ENCODE measurements around the gene KCNMA1. TPM values are rescaled to one million over a fixed set of nuclear protein-coding genes. Genes with fewer than 3 reads are reported as not detected.
A peak's percentile ranks its signal among the peaks of the same experiment; 100 is the strongest.

KCNMA1 gene
- polyA plus RNA-seq, 1 donor from 2014 or later, result 60.8 TPM

DNA sequence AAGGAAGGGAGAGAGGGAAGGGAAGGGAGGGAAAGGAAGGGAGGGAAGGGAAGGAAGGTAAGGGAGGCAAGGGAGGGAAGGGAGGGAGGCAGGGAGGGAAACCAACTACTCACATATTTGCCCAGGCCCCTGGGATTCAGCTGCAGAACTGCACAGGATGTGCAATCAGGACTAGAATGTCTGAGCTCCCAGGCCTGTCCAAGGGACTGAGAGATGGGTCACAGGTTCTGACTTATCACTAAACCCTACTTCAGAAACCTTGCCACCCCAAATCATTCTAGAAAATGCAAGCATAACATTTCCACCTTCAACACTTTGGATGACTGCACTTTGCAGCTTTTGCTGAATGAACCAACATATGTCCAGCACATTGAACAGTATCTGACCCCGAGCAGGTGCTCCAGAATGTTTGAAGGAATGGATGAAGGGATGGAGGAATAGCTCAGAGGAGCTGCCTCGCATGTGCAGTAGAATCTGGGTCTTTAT lies 245.3 kb downstream of the KCNMA1 start:
- H3K9me2 ChIP-seq (ENCODE audit: insufficient read depth, low read length), result no peaks in the 10 kb centered on the region
- H3F3A ChIP-seq (ENCODE audit: insufficient read depth, low read length, poor library complexity, severe bottlenecking), result no peaks in the 10 kb centered on the region
- no peak overlapping the region for H3K4me2 ChIP-seq (ENCODE audit: low read length)
- no peak overlapping the region for H3K27ac ChIP-seq (ENCODE audit: low read length)
- no peaks in the 10 kb centered on the region for H3K79me2 ChIP-seq (replicated peaks; ENCODE audit: insufficient read depth, low read length)
- H2AFZ ChIP-seq (ENCODE audit: low read depth, low read length), result no peak overlapping the region
- H3K9ac ChIP-seq (ENCODE audit: low read length), result no peak overlapping the region
- no peaks in the 10 kb centered on the region for H4K20me1 ChIP-seq (ENCODE audit: insufficient read depth)
- H3K4me3 ChIP-seq (ENCODE audit: low read length), result no peak overlapping the region
- TF ChIP-seq EP300 (conservative IDR thresholded peaks at IDR 0.05; ENCODE audit: poor library complexity, severe bottlenecking) (no peak), POLR2AphosphoS5 (IDR thresholded peaks at IDR 0.05) (no peak), RAD21 (conservative IDR thresholded peaks at IDR 0.05) (no peak), MXI1 (conservative IDR thresholded peaks at IDR 0.05; ENCODE audit: poor library complexity, severe bottlenecking) (no peak), SMC3 (conservative IDR thresholded peaks at IDR 0.05; ENCODE audit: poor library complexity) (no peak), EZH2 (IDR thresholded peaks at IDR 0.05; ENCODE audit: borderline replicate concordance, insufficient read depth, low read length, poor library complexity, severe bottlenecking) (no peak), TAF1 (IDR thresholded peaks at IDR 0.05; ENCODE audit: low read depth) (no peak)
- TF ChIP-seq, protein P1, sequence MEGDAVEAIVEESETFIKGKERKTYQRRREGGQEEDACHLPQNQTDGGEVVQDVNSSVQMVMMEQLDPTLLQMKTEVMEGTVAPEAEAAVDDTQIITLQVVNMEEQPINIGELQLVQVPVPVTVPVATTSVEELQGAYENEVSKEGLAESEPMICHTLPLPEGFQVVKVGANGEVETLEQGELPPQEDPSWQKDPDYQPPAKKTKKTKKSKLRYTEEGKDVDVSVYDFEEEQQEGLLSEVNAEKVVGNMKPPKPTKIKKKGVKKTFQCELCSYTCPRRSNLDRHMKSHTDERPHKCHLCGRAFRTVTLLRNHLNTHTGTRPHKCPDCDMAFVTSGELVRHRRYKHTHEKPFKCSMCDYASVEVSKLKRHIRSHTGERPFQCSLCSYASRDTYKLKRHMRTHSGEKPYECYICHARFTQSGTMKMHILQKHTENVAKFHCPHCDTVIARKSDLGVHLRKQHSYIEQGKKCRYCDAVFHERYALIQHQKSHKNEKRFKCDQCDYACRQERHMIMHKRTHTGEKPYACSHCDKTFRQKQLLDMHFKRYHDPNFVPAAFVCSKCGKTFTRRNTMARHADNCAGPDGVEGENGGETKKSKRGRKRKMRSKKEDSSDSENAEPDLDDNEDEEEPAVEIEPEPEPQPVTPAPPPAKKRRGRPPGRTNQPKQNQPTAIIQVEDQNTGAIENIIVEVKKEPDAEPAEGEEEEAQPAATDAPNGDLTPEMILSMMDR (IDR thresholded peaks at IDR 0.05; ENCODE audit: poor library complexity, severe bottlenecking), result no peak
- TF ChIP-seq, protein P2, sequence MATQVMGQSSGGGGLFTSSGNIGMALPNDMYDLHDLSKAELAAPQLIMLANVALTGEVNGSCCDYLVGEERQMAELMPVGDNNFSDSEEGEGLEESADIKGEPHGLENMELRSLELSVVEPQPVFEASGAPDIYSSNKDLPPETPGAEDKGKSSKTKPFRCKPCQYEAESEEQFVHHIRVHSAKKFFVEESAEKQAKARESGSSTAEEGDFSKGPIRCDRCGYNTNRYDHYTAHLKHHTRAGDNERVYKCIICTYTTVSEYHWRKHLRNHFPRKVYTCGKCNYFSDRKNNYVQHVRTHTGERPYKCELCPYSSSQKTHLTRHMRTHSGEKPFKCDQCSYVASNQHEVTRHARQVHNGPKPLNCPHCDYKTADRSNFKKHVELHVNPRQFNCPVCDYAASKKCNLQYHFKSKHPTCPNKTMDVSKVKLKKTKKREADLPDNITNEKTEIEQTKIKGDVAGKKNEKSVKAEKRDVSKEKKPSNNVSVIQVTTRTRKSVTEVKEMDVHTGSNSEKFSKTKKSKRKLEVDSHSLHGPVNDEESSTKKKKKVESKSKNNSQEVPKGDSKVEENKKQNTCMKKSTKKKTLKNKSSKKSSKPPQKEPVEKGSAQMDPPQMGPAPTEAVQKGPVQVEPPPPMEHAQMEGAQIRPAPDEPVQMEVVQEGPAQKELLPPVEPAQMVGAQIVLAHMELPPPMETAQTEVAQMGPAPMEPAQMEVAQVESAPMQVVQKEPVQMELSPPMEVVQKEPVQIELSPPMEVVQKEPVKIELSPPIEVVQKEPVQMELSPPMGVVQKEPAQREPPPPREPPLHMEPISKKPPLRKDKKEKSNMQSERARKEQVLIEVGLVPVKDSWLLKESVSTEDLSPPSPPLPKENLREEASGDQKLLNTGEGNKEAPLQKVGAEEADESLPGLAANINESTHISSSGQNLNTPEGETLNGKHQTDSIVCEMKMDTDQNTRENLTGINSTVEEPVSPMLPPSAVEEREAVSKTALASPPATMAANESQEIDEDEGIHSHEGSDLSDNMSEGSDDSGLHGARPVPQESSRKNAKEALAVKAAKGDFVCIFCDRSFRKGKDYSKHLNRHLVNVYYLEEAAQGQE (IDR thresholded peaks at IDR 0.05; ENCODE audit: borderline replicate concordance), result no peak
- H3K36me3 ChIP-seq (ENCODE audit: insufficient read depth, low read length), result no peaks in the 10 kb centered on the region
- H3K9me3 ChIP-seq (ENCODE audit: low read length), result no peaks in the 10 kb centered on the region
- H3K27me3 ChIP-seq (ENCODE audit: insufficient read depth, low read depth, low read length), result no peaks in the 10 kb centered on the region

DNA sequence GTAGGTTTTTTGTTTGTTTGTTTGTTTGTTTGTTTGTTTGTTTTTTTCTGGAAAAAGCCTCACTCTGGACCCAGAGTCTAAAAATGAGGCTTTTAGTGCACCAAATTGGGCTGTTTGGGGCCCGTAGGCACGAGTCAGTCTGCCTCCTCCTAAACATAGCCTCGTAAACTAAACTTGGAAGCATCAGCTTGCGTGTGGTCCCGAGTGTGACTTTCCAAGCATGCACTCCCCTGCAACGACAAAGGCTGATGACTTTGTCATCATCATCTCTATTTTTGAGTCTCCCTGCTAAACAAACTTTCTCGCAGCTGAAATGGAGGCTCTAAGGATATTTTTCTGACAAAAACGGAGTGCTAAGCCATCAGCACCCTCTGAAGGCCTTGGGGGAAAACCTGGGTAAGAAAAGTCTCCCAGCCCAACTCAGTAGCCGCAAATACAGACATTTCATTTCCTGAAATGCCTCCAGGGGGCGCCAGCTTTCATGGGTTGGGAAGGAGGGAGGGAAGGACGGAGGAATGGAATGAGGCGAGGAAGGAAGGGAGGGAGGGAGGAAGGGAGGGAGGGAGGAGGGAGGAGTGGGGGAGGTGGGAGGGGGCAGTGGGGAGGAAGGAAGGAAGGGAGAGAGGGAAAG lies 245.9 kb downstream of the KCNMA1 start:
- no peak overlapping the region for H3K4me2 ChIP-seq (ENCODE audit: low read length)
- no peak overlapping the region for H2AFZ ChIP-seq (ENCODE audit: low read depth, low read length)
- H3K9ac ChIP-seq (ENCODE audit: low read length), result no peak overlapping the region
- H3K9me2 ChIP-seq (ENCODE audit: insufficient read depth, low read length), result no peaks in the 10 kb centered on the region
- TF ChIP-seq EP300 (conservative IDR thresholded peaks at IDR 0.05; ENCODE audit: poor library complexity, severe bottlenecking) (no peak), RAD21 (conservative IDR thresholded peaks at IDR 0.05) (peak; percentile 34), TAF1 (IDR thresholded peaks at IDR 0.05; ENCODE audit: low read depth) (no peak), SMC3 (conservative IDR thresholded peaks at IDR 0.05; ENCODE audit: poor library complexity) (peak; percentile 35), POLR2AphosphoS5 (IDR thresholded peaks at IDR 0.05) (no peak), EZH2 (IDR thresholded peaks at IDR 0.05; ENCODE audit: borderline replicate concordance, insufficient read depth, low read length, poor library complexity, severe bottlenecking) (no peak), MXI1 (conservative IDR thresholded peaks at IDR 0.05; ENCODE audit: poor library complexity, severe bottlenecking) (no peak)
- TF ChIP-seq, protein P2 (IDR thresholded peaks at IDR 0.05; ENCODE audit: borderline replicate concordance), result no peak
- TF ChIP-seq, protein P1 (IDR thresholded peaks at IDR 0.05; ENCODE audit: poor library complexity, severe bottlenecking), result peak; percentile 55
- no peaks in the 10 kb centered on the region for H3K27me3 ChIP-seq (ENCODE audit: insufficient read depth, low read depth, low read length)
- H4K20me1 ChIP-seq (ENCODE audit: insufficient read depth), result no peaks in the 10 kb centered on the region
- H3K4me3 ChIP-seq (ENCODE audit: low read length), result no peak overlapping the region
- H3K79me2 ChIP-seq (replicated peaks; ENCODE audit: insufficient read depth, low read length), result no peaks in the 10 kb centered on the region
- H3F3A ChIP-seq (ENCODE audit: insufficient read depth, low read length, poor library complexity, severe bottlenecking), result no peaks in the 10 kb centered on the region
- no peaks in the 10 kb centered on the region for H3K9me3 ChIP-seq (ENCODE audit: low read length)
- H3K36me3 ChIP-seq (ENCODE audit: insufficient read depth, low read length), result no peaks in the 10 kb centered on the region
- H3K27ac ChIP-seq (ENCODE audit: low read length), result no peak overlapping the region

All from neural cell (in vitro differentiated cells).